ENCODE results near the gene SCAF1.
A peak's percentile ranks its signal among the peaks of the same experiment; 100 is the strongest.

SCAF1 gene

DNA sequence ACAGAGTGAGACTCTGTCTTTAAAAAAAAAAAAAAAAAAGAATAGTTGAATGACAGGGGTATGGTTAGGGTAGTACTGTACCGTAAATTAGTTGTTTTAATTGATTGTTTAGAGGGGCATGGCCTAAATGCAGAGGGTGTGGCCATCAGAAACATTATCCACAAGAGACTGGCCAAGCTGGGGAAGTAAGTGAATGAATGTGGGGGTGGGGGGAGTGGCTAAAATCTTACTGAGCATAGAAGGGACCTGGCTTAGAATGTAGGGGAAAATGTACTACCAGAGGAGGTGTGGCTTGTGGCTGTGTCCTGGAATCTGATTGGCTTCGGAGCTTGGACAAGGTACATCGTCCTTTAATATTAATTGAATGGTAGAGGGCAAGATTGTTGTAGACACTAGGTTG is 27.5 kb downstream of the SCAF1 start:
- DNase-seq = no peak

GRCh38 chr19:49672131-49672919 is 30.3 kb downstream of the SCAF1 start:
- DNase-seq = peak in 1 of 2 experiments; percentile 37

- DNase-seq = peak; percentile 62 to 83
These were observed 34.3 kb downstream of the SCAF1 start for GRCh38 chr19:49676136-49676783.

- DNase-seq = peak; percentile 100
These were observed 34.8 kb downstream of the SCAF1 start for GRCh38 chr19:49676784-49677230.

GRCh38 chr19:49677231-49677900 is 35.4 kb downstream of the SCAF1 start, which contains the start of gene PRMT1:
Gene PRMT1 (plus strand): TSS chr19:49677271. CDS start chr19:49677281, 10 bp downstream.
- no peak for DNase-seq

DNA sequence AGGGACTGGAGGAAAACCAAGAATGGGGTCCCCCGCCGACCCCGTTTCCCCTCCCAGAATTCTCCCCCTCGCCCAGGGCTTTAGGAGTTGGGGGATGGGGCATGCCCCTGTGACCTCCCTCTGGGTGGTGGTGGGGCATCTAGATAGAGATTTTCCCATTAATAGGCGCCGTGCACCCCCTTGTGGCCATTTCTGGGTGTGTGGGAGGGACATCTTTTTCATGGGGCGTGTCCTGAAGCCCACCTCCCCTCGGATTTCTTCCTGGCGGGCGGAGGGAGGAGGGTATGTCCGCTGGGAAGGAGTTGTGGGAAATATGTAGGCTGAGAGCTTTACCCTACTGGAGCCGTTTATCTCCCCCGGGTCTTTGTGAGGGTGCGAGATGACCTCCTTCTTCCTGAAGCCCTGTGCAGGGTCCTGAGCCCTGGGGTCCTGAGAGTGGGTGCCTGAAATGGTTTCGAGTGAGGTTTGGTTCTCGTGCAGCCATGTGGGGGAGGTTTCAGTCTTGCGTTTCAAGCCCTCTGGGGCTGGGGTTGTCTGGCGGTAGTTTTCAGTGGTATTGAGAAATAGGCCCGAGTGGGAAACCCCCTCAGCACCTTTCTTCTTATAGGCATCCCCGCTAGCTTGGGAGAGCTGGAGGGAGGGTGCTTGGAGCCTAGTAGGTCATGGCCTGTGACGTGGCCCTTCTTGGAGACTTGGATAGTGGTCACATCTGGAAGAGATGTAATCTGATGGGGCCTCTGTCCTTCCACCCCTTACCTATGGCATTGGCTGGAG is 36.1 kb downstream of the SCAF1 start:
- no peak for DNase-seq

- no peak for DNase-seq
These were observed 37.2 kb downstream of the SCAF1 start for GRCh38 chr19:49678985-49679770.

DNA sequence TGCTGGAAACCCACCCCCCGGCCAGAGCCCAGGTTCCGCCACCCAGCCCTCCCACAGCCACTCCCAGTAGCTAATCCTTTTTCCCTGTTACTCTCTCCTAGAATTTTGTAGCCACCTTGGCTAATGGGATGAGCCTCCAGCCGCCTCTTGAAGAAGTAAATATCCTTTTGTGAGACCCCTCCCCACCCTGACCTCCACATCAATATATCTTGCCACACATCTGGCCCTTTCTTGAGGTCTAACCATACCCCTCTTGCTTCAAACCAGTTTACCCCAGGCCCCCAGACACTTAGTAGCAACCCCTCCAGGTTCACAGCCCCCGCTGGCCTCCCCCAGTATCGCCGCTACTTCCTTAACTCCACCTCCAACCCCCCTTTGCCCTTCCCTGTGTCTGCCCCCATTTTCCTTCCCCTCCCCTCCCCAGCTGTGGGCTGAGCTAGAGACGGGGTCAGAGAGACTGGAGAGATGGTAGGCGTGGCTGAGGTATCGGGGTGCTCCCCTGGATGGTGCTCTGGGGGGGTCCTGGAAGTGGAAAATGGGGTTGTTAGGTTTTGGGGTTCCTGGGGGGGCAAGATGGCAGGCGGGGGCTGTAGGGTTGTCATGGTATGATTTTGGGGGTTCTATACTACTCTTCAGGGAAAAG is 37.9 kb downstream of the SCAF1 start:
- no peak for DNase-seq

- DNase-seq = peak in 1 of 2 experiments; percentile 47
These were observed 38.7 kb downstream of the SCAF1 start for GRCh38 chr19:49680421-49681351.

DNA sequence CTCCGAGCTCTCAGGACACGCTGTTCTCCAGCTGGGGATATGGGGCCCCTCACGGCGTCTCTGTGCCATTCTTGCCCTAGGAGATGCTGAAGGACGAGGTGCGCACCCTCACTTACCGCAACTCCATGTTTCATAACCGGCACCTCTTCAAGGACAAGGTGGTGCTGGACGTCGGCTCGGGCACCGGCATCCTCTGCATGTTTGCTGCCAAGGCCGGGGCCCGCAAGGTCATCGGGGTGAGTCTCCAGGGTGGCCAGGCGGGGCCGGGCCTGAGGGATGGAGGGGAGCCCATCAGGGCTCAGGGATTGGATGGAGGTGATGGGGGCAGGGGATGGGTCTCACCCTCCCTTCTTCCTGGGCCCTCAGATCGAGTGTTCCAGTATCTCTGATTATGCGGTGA is 39.8 kb downstream of the SCAF1 start:
- DNase-seq = no peak

- no peak for DNase-seq
These were observed 40.3 kb downstream of the SCAF1 start for GRCh38 chr19:49682274-49682673.

- DNase-seq = no peak
These were observed 41.8 kb downstream of the SCAF1 start for GRCh38 chr19:49683814-49684250.

- DNase-seq = no peak
These were observed 42.4 kb downstream of the SCAF1 start for GRCh38 chr19:49684251-49684982.

DNA sequence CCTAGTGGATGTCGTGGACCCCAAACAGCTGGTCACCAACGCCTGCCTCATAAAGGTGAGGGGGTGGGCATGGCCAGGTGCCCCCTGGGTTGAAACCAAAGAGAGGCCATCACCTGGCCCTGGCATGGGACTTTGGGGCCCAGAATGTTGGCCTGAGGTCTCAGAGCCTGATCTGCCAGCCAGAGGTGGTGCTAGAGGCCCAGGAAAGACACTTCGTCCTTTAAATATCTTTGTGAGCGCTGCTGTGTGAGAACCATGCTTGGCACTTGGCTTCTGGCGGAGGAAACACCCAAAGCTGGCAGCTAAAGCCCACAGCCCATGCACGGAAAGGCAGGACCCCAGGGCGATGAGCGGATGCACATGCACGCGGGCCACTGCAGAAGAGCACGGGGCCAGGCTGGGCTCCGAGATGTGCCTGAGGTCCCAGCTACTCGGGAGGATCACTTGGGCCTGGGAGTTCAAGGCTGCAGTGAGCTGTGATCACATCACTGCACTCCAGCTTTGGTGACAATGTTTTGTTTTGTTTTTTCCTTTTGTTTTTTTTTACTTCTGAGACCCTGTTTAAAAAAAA is 43.1 kb downstream of the SCAF1 start:
- no peak for DNase-seq

DNA sequence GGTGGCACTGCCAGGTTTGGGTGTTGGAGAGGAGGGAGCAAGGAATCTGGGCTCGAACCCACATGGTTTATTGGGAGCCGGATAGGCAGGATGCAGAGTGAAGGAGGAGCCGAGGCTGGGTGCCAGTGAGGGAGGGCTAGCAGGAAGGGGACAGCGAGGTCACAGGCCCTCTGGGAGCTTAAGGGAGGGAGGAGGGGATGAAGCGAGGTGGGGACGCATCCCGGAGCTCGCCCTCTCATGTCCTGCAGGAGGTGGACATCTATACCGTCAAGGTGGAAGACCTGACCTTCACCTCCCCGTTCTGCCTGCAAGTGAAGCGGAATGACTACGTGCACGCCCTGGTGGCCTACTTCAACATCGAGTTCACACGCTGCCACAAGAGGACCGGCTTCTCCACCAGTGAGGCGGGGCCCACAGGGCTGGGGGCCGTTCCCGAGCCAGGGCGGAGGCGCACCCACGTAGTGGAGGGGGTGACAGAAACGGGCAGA is 43.9 kb downstream of the SCAF1 start:
- DNase-seq = no peak

DNA sequence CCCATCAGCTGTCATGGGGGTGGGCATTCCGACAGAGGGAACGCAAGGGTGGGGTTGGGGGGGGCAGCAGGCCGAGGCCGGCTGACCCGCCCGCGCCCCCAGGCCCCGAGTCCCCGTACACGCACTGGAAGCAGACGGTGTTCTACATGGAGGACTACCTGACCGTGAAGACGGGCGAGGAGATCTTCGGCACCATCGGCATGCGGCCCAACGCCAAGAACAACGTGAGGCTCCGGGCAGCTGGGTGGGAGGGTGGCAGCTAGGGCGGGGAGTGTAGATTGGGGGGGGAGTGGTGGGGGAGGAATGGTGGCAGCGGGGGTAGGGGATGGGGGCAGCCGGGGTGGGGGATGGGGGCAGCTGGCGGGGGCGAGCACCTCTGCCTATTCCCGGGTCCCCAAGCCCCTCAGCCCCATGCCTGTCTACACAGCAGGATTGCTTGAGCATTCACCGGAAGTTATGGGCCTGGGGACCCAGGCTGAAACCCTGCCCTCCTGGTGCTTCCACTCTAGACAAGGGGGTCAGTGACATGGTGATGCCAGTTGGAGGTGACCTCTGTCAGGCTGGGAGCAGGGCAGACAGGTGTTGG is 44.6 kb downstream of the SCAF1 start:
- no peak for DNase-seq

- no peak for DNase-seq
These were observed 45.1 kb downstream of the SCAF1 start for GRCh38 chr19:49687150-49687549.

DNA sequence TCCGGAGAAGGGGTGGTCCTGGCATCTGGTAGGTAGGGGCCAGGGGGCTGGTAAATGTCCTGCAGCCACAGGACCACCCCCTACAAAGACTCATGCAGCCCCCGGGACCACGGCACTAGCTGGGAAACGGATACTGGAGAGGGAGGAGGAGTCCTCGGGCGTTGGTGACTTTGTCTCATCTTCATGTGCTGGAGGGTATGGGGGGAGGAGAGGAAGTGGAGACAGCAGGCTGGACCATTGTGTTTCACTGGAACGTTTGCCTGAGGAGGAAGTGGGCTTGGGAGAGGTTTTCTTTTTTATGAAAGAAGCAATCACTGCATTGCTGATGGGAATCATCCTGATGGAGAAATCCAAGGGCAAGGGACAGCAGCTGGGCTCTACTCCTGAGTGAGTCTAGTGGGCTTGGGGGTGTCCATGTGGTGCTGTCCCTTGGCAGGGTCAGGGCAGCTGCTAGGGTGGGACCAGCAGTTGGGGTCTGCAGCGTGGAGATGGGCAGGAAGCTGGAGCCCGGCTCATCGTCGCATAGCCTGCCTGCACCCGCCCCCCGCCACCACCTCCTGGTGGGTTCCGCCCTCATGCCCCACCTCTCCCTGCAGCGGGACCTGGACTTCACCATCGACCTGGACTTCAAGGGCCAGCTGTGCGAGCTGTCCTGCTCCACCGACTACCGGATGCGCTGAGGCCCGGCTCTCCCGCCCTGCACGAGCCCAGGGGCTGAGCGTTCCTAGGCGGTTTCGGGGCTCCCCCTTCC is 45.7 kb downstream of the SCAF1 start:
- DNase-seq = no peak
